HG03571 (cell line): ENCODE data around the gene PACRG.

Experiments
- ATAC-seq: cut with Tn5 transposase; IDR thresholded peaks from one replicate; pipeline ENCODE4 v1.9.1; 2021; ENCODE audit not compliant: unreplicated experiment

Gene PACRG

DNA sequence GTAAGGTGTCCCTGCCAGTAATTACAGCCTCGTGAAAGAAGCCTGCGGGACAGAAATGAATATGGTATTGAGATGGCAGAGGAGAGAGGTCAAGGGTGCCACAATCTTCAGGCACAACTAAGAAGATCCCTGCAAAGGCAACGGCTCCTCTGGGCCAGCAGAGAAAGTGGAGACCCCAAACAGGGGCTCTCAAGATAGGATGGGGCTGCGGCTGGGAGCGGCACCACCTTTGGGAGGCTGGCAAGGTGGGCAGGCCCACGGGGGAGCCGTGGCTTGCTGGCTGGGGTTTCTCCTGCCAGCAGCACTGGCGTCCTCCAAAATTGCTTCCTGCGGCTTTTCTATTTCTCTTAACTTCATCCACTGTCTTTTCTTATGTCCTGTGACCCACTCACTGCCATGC, 503.1 kb downstream of the PACRG start:
- no peak for ATAC-seq

DNA sequence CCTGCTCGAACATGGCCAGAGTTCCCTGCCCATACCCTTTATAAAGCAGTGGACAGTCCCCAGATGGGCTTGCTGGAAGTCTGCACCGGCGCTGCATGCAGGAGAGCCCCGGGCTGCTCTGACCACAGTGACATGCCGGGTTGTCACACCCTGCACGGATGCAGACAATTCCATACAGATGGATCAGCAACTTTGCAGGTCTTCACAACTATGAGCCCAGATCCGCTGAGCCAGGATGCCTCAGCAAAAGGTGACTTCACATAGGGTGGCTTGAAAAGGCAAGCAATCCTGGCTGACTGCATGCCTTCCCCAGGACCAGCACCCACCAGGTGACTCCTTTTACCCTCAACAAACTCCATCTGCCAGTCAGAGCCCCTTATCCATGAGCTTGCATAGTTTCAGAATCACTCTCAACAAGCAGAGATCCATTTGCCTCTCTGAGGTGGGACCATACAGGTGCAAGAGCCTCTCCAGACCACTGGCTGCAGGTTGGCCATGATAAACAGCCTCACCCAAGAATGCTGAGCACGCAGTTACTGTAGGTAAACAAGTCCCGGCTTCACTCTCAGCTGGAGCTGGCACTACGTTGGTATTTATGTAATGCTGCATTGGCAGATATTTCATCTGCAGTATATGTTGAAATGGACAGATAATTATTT, 503.7 kb downstream of the PACRG start:
- ATAC-seq = no peak

DNA sequence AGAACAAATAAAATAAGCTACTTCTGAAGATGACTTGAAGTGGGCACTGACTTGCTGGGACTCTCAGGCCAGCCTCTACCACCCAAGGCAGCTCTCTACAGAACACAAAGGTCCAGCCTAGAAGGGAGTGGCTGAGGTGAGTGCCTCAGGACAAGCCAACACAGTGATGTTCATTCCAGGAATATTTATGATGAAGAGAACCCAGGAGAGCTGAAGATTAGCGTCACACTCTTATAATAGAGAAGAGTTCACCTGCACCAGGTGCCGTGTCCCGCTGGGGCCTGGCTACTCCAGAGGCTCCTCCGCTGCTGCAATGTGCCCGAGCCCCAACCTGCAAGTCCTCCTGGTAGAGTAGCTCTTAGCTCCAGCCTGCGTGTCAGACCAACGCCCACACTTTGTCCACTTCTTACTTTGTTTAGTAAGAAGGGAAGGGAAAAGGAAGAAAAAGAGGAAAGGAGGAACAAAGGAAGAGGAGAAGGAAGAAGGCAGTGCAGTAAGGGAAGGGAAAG, 504.3 kb downstream of the PACRG start:
- ATAC-seq = no peak

DNA sequence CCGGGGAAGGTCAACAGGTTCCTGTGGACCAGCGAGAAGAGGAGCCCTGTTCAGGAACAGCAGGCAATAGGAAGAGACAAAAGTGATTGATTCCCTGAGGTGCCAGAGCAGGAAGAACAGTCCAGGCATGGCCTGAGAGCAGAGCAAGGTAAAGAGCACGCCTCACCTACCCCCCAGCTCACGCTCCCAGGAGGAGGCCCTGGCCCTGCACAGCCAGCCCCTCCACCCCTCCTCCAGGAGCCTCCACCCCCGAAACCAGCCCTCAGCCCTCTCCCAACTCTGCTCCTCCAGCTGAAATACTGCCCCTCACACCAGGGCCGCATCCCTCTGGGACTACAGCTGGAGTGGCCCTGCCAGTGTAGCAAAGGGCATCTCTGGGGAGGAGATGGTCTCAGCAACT, 504.9 kb downstream of the PACRG start:
- no peak for ATAC-seq

DNA sequence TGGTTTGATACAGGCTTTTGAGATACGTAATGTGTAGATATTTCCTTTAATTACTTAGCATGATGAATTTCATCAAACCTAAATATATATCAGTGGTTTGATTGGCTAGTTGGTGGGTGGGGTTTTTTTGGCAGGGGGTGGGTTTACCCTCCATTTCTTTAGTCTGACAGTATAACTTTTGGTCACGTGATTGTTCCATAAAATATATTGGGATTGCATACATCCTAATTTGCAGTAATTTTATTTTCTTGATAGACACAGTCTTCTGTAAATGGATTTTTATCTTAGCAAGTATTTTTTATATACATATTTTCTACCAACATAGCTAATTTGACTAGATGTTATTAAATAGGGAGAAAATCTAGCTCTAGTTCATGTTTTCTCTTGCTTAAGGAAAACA, 509.3 kb downstream of the PACRG start:
- no peak for ATAC-seq

DNA sequence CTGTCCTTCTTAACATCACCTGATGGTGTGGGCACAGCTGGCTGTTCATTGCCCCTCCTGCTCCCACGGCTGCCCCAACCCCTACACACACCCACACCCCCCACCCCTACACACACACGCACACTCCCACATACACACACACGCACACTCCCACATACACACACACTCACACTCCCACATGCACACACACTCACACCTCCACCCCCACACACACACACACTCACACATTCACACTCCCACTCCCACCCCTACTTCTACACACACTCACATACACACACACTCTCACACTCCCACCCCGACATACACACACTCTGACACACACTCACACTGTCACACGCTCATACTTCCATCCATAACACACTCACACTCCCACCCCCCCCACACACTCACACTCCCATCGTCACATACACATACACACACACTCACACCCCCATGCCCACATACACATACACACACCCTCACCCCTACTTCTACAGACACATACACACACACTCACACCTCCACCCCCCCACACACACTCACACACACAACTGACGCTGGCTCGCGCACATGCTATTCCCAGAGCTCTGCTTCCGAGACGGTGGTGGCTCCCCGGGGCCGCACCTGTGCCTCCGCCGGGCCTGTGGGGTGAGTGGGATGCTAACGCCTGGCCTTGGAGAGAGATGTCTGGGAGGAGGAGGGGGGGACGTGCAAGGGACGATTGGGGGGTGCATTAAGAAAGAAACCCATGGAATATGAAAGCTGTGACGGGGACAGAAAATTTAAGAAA, 512.0 kb downstream of the PACRG start:
- no peak for ATAC-seq

DNA sequence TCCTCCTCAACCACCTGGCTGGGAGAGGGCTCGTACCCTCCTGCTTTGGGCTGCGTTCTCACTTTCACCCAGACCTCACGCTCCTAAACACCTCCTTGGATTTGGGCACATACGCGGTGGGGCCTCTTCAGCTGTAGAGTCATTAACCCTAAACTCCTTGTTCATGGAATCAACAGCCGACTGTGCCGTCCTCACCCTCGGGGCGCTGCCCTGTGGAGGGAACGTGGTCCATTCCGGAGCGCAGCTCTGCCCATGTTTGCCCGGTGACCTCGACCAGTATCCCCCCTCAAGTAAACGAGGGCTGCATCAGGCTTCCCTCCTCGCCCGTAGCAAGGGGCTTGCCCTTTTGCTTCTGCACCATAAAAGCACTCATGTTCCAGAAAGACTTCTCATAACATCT, 512.8 kb downstream of the PACRG start:
- no peak for ATAC-seq

DNA sequence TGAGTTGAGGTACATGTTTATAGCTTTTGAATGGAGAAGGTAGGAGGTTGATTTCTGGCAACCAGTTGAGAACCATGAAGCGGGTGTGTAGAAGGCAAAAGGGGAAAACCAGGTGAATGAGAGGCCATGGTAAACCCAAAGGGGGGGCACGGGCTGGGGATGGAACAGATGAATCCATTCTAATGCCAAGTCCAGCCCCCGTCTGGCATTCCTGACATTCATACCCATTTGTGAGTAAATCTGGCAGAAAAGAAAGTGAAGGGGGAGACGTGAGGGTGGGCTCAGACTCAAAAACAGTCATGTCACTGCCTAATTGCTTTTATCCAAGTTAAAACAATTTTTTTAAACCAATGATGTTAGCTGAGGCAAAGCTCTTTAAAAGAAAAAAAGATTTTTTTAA, 513.9 kb downstream of the PACRG start:
- ATAC-seq = no peak

DNA sequence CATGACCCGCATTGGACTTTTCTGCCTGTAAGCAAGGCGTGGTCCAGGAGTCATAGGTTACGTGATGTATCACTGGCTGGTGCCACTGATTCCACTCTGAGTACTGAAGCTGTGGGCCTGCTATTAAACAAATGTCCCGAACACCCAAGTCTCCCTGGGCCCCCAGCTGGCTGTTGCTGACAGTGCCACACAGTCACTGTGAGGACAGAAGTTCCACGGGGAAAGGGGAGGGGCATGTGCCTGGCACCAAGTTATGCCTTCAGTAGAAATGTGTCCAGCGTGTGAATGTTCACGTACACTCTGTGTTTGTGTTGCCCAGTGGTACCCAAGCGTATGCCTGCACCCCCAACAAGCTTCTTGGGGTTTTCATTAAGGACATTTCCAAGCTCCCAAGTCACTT, 515.3 kb downstream of the PACRG start:
- no peak for ATAC-seq

DNA sequence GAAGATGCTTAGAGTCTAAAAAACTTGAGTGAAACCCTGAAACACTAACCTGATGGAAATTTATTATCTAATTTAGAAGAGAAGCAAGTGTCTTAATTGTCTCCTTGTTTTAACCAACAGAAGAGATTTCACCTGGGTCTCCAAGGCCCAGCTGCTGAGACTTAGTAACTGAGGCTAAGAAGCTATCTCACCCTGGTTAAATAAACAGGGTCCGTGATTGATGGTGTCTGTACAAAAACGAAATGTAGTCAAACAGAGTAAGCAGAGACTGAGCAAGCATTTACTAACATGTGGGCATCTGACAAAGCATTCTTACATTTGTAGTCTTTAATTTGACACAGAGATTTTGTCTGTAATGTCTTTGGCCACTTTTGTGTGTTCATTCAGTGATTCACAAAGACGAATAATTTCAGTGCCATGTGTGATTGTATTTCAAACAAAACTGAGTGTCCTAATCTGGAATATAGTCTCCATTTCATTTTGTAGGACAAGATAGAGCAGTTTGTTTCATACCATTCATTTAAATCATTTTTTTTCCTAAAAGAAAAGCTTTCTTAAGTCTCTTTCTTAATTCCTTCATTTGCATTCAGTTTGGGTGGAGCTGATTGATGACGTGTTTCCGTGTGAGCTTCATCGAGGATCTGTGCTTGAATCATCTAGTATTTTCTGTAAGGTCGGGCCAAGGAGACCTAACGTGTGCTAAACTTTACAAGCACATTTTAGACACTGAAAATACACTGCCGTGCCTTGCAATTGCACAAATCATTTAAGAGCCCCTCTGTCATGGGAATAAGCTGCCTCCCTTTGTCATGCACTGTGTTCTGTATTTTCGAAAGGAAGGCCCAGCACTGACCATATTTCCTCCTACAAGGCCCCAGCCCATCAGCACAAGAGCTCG, 516.2 kb downstream of the PACRG start:
- ATAC-seq = no peak

DNA sequence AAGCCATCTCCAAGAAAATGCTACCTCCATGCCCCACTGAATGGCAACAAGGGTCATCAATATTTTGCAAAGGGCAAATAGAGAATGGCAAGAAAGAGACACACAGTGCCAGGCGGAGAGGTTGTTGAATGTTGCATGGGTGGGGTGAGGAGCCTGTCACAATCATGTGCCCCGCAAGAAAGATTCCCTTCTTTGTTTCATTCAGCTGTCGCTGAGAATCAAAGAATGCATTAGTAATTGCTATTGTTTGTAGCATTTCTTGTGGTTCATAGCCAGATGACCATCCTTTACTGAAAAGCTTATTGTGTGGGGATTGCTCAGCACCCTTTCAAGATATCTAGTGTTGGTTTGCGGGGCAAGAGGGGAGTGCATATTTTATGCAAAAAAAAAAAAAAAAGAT, 520.3 kb downstream of the PACRG start:
- ATAC-seq = no peak

DNA sequence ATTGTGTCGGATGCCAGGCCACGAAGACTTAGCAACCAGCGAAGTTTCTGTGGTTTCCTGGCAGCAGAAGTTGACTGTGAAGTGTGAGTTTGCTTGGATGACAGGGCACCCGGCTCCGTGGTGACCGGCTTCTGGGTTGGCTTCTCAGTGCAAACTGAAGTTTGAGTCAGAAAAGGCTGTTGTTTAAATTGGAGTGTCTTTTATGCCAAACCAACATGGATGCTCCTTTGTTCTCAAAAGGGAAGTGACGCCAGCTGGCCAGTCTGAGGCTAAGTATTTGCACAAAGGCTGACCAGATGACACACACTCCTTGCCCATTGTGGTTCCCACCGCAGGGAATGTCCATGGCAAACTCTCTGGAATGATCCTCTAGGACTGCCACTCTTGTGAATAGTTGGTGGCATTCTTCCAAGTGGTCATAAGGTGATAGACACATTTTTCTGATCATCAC, 521.9 kb downstream of the PACRG start:
- no peak for ATAC-seq

DNA sequence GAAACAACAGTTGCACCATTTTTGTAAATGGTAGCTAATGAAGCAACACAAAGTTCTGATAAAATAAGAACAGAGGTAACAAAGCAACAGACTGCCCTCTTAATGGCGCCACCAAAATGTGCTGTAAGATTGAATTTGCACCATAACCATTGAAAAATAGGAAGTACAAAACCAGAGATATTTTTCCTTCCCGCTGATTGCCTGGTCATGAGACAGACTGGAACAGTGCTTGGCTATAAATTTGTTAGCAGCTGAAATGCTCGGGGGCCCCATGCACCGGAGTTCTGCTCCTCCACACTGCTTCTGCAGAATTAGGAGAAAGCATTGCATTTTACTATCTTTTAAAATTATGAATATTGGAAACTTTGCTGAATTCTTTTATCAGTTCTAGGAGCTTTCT, 522.3 kb downstream of the PACRG start:
- ATAC-seq = no peak

DNA sequence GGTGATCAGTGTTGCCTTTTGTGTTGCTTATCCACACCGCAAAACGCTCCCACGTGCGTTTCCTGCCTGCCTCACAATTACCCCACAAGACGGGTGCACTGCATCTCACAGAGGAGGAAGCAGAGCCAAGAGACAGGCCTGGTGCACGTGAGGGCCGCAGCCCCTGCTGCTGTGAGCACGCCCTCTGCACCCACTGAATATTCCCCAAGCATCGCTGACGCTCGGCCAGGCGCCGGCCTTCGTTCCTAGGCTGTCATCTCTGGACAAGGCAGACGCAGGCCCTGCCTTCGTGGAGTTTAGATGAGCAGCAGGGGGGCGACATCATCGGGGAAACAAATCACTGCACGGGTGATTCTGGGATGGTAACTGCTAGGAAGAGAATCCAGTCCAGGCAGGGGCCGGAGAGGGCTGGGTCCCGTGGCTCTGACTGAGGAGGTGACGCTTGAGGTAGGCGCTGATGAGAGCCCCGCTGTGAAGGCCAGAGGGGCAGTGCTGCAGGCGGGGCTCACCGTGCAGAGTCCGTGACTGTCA, 524.4 kb downstream of the PACRG start:
- no peak for ATAC-seq

DNA sequence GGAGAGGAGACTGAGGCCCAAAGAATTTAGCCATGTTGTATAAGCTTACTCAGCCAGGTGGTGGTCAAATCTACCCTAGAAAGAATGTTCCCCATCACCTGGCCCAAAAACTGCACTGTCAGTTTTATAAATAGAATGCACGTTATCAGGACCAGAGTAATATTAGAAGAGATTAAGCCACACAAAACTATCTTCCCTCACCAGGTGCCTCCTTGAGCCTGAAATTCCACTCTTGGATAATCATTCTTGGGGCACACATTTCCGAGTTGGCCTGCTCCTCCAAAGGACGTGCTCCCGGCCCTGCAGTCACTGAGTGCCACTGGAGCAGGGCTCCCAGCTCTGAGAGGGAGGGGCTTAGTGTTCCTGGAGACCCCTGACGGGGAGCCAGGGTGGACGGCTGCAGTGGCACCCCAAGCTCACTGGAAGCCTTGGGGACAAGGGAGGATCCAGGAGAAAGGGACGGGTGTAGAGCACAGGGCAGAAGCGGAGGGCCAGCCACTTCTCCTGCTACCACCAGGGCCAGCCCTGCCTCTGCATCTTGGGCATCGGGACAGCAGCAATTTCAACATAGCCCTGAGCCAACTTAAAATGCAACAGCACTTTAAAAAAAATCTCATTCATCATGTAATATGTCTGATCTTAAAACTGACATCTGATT, 525.9 kb downstream of the PACRG start:
- ATAC-seq = no peak

DNA sequence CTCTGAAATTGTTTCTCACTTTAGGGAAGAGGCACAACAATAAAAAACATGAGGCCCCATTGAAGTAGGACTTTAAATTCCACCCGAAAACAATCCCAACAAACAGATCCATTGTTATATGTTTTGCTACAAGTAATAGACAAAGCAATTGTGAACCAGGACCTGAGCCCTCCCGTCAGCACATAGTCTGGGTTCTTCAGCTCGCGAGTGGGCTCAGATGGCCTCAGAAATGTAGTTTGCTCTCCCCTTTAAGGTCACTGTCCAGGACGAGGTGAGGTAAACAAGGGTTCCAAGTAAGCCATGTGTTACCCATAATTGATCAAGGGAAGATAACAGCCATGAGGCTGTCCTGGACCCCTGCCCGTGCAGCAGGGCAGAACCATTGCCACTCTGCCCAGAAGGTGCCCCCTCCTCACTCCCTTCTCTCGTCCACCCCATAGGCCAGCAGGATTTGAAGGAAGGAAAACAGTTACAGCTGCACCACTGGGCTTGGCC, 526.6 kb downstream of the PACRG start:
- no peak for ATAC-seq

DNA sequence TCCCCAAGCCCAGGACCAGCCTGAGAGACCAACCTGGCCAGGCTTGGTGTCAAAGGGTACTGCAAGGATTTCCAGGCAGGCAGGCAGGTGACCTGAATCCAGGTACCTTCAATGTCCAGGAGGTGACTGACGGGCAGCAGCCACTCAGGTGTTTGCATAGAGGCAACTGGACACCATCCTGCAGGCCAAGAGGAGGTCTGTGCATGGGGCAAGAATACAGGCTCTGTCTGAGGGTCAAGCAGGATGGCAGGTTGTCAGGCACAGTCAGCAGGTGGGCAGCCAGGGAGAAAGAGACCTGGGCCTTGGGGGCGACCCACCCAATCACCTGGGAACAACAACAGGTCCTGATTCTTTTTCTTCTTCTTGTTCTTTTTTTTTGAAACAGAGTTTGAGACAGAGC, 527.5 kb downstream of the PACRG start:
- ATAC-seq = no peak

DNA sequence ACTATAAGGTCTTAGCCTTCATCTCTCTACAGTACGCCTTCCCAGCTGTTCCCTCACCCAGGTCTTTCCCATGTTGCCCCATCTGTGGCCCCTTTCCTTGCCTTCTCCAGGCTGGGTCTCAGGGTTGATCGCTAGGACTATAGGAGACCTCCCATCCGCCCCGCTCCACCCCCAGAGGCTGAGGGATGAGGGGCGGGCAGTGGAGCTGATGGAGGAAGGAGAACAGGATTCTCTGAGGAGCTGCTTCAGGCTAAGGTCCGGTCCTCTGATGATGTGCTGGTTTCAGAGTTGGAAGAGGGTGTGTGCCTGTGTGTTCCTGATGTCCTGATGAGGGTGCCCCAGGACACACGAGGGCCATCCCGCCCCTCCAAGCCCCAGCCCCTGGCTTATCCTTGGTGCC, 531.9 kb downstream of the PACRG start:
- ATAC-seq = no peak

DNA sequence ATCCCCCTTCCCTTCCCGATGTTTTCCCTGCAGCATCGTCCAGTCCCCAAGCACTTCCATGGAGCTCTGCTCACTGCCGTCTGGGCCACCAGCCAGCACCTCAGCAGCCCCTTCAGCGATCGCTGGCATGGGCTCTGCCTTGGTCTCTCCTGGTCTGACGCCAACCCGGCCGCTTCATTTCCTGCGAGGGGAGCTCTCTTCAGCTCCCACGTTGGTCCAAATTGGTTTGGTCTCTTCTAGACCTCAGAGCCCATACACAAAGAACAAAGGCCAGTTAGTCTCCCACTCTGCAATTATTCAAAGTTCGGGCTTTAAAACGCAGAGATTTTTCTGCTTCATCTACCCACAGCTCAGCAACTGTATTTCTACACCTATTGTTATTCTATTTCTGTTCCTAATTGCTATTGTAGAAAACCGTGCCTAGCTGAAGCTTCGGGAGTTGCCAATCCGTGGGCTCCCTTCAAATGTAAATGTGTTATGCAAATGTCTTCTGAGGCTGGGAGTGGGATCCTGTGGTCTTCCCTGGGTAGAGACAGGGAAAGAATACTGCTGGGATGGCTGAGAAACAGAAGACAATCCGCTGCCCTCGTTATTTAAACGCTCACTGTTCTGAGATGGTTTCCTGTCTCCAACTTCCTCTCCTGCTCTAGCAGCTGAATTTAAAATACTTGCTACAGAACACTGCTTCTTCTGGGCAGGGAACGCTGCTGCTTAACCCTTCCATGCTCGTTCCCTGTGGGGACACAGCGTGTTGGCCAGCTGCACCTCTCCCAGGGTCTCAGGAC, 532.5 kb downstream of the PACRG start:
- no peak for ATAC-seq

DNA sequence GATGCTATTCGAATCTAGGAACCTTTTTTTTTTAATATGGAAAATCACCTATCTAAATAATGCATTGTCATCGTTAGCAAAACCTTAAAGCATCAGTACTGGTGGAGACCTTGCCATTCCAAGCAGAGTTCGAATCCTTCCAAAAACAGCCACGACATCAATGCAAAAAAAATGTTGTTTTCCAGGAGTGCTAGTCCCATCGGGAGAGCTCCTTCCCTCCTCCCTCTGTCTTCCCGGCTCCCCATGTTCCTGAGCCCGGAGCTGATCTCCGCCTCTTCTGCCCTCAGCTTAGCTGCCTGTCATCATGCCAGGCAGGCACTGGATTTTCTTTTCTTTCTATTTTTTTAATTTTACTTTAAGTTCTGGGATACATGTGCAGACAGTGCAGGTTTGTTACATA, 533.1 kb downstream of the PACRG start:
- no peak for ATAC-seq
